NT2/D1 (cell line): ENCODE measurements around the gene NAV2.

Experiments used
- DNase-seq: peaks from one replicate; pipeline ENCODE4 v3.0.0-alpha.2; 2011; ENCODE audit warnings: low read depth, low spot score
- H3K27me3 ChIP-seq: 2 replicates; pipeline ENCODE4 v1.6.0; 2011; ENCODE audit warnings: mild to moderate bottlenecking; ENCODE audit not compliant: insufficient read length, insufficient read depth
- H3K36me3 ChIP-seq: 2 replicates; pipeline ENCODE4 v1.6.1; 2011; ENCODE audit warnings: mild to moderate bottlenecking, low read length, mixed read lengths; ENCODE audit not compliant: insufficient read depth, insufficient read length
- H3K4me1 ChIP-seq: 2 replicates; pipeline ENCODE4 v1.5.1; 2011; ENCODE audit not compliant: insufficient read depth, insufficient read length
- H3K4me3 ChIP-seq: 2 replicates; pipeline ENCODE4 v1.5.1; 2011; ENCODE audit warnings: low read depth; ENCODE audit not compliant: insufficient read length
- H3K9ac ChIP-seq: 2 replicates; pipeline ENCODE4 v1.6.0; 2011; ENCODE audit warnings: low read depth; ENCODE audit not compliant: insufficient read length
- H3K9me3 ChIP-seq: 2 replicates; pipeline ENCODE4 v1.5.1; 2011; ENCODE audit warnings: mild to moderate bottlenecking, low read length; ENCODE audit not compliant: insufficient read depth
- SUZ12 ChIP-seq: IDR thresholded peaks from 2 replicates; pipeline ENCODE4 v1.6.1; 2011; ENCODE audit not compliant: insufficient read length, insufficient read depth; ENCODE audit errors: extremely low read depth
- YY1 ChIP-seq: IDR thresholded peaks from 2 replicates; pipeline ENCODE4 v1.6.1; 2011; ENCODE audit not compliant: insufficient read length, insufficient read depth
- ZNF274 ChIP-seq: IDR thresholded peaks from 2 replicates; pipeline ENCODE4 v1.6.1; 2011; ENCODE audit warnings: mild to moderate bottlenecking, low read depth, low read length

NAV2 gene

GRCh38 chr11:19938866-19939265, 226.2 kb downstream of the NAV2 start:
- H3K4me3 ChIP-seq, result no peak overlapping the region
- DNase-seq, result no peak
- H3K36me3 ChIP-seq, result peaks cover 10% of the 10 kb centered on the region
- H3K9me3 ChIP-seq, result no peaks in the 10 kb centered on the region
- TF ChIP-seq ZNF274, result no peak
- TF ChIP-seq SUZ12, result no peak
- TF ChIP-seq YY1, result no peak
- H3K27me3 ChIP-seq, result no peaks in the 10 kb centered on the region
- H3K9ac ChIP-seq, result no peak overlapping the region
- no peaks in the 10 kb centered on the region for H3K4me1 ChIP-seq

- DNase-seq, result no peak
- Histone ChIP-seq H3K36me3 (peaks cover 6% of the 10 kb centered on the region), H3K4me3 (no peak overlapping the region), H3K4me1 (no peaks in the 10 kb centered on the region), H3K9ac (no peak overlapping the region), H3K9me3 (no peaks in the 10 kb centered on the region), H3K27me3 (no peaks in the 10 kb centered on the region)
- TF ChIP-seq ZNF274, result no peak
- TF ChIP-seq SUZ12, result no peak
- TF ChIP-seq YY1, result no peak
Observed at GRCh38 chr11:19939415-19939929, 226.8 kb downstream of the NAV2 start.

- no peaks in the 10 kb centered on the region for H3K27me3 ChIP-seq
- H3K9ac ChIP-seq, result no peak overlapping the region
- no peaks in the 10 kb centered on the region for H3K4me1 ChIP-seq
- H3K36me3 ChIP-seq, result peaks cover 6% of the 10 kb centered on the region
- no peak overlapping the region for H3K4me3 ChIP-seq
- TF ChIP-seq YY1, result no peak
- no peak for TF ChIP-seq SUZ12
- no peak for TF ChIP-seq ZNF274
- H3K9me3 ChIP-seq, result no peaks in the 10 kb centered on the region
- DNase-seq, result no peak
Observed at GRCh38 chr11:19940831-19941230, 228.2 kb downstream of the NAV2 start.

GRCh38 chr11:19946681-19947080, 234.0 kb downstream of the NAV2 start:
- Histone ChIP-seq H3K9ac (no peak overlapping the region), H3K27me3 (no peaks in the 10 kb centered on the region), H3K4me3 (no peak overlapping the region), H3K9me3 (no peaks in the 10 kb centered on the region), H3K4me1 (no peaks in the 10 kb centered on the region), H3K36me3 (peaks cover 19% of the 10 kb centered on the region)
- no peak for DNase-seq
- TF ChIP-seq YY1, result no peak
- TF ChIP-seq SUZ12, result no peak
- TF ChIP-seq ZNF274, result no peak

- no peaks in the 10 kb centered on the region for H3K27me3 ChIP-seq
- no peaks in the 10 kb centered on the region for H3K4me1 ChIP-seq
- no peaks in the 10 kb centered on the region for H3K9me3 ChIP-seq
- H3K36me3 ChIP-seq, result peaks cover 19% of the 10 kb centered on the region
- DNase-seq, result no peak
- TF ChIP-seq ZNF274 (no peak), SUZ12 (no peak), YY1 (no peak)
- H3K9ac ChIP-seq, result no peak overlapping the region
- no peak overlapping the region for H3K4me3 ChIP-seq
Observed at GRCh38 chr11:19947537-19948114, 235.0 kb downstream of the NAV2 start.

- no peaks in the 10 kb centered on the region for H3K4me1 ChIP-seq
- H3K9me3 ChIP-seq, result no peaks in the 10 kb centered on the region
Observed at GRCh38 chr11:19949606-19950005, 237.0 kb downstream of the NAV2 start.

GRCh38 chr11:19951558-19952115, 239.0 kb downstream of the NAV2 start:
- no peaks in the 10 kb centered on the region for H3K9me3 ChIP-seq
- H3K27me3 ChIP-seq, result no peaks in the 10 kb centered on the region
- TF ChIP-seq SUZ12, result no peak
- no peak for TF ChIP-seq ZNF274
- TF ChIP-seq YY1, result no peak
- H3K36me3 ChIP-seq, result peaks cover 14% of the 10 kb centered on the region
- H3K9ac ChIP-seq, result no peak overlapping the region
- DNase-seq, result peak; percentile 33
- H3K4me3 ChIP-seq, result no peak overlapping the region
- H3K4me1 ChIP-seq, result no peaks in the 10 kb centered on the region

More at GRCh38 chr11:19949606-19950005, 237.0 kb downstream of the NAV2 start:
- no peak overlapping the region for H3K9ac ChIP-seq
- no peak for DNase-seq
- no peak overlapping the region for H3K4me3 ChIP-seq
- TF ChIP-seq ZNF274, result no peak
- TF ChIP-seq YY1, result no peak
- no peak for TF ChIP-seq SUZ12
- no peaks in the 10 kb centered on the region for H3K27me3 ChIP-seq
- H3K36me3 ChIP-seq, result peaks cover 19% of the 10 kb centered on the region
